ENCODE data around the gene MRPL45. TPM values are rescaled to one million over a fixed set of nuclear protein-coding genes. Genes with fewer than 3 reads are reported as not detected.

Gene MRPL45
- total and polyA plus RNA-seq, 2 of the 13 experiments (the other 11 are each of a cell fraction or from before 2014, with no cell fraction given): 89.5 to 157 TPM

DNA sequence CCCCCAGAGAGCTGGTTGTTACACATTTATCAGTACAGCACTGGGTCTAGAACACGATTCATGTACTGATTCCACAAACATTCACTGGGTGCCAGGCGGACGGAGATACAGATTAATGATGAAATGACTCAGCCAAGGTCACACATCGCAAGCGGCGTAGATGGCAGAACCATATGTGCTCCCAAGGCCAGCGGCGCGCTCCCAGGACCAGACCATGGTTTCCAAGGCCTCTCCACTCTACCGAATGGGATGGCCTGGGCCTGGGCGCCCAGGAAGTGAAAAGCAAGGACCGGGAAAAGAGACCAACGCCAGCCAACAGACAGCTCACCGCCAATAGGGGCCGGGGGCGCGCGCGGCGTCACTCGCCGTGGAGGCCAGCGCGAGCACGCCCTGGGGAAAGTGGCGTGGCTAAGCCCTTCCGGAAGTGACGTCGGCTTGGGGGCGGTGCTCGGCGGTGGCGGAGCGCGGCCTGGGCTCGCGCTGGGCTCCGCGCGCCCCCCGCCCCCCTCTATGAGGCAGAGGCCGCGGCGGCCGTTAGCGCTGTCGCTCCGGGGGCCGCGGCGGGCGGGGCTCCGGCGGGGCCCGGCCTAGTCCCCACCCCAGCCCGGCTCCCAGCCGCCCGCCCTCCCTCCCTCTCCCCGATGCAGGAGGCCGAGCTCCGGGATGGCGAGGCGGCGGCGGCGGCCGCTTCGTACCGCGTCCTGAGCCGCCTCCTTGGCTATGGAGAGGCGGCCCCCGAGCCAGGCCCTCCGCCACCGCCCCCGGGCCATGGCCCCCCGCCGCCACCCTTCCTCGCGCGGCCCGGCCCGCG, 54.6 kb downstream of the MRPL45 start, which contains the start of gene SOCS7 (continued):
- no peak for TF ChIP-seq SNAPC2 (CRISPR knock-in tag; IDR thresholded peaks at IDR 0.05)
- TF ChIP-seq KDM6A (CRISPR knock-in tag; IDR thresholded peaks at IDR 0.05; ENCODE audit: low read depth): peak; percentile 44; the same call in 1 of the 2 replicates
- TF ChIP-seq ADNP (CRISPR knock-in tag; IDR thresholded peaks at IDR 0.05): no peak
- no peak for TF ChIP-seq MTA3 (CRISPR knock-in tag; IDR thresholded peaks at IDR 0.05)
- no peak for TF ChIP-seq ZNF512 (CRISPR knock-in tag; IDR thresholded peaks at IDR 0.05)
- TF ChIP-seq ZNF543 (CRISPR knock-in tag; IDR thresholded peaks at IDR 0.05): 0 out of 2 replicates have a peak, but pooled peaks have one; percentile 61
- 0 out of 2 replicates have a peak, but pooled peaks have one; percentile 82 for TF ChIP-seq KDM3A (CRISPR knock-in tag; IDR thresholded peaks at IDR 0.05; ENCODE audit: low read depth)
- peak; percentile 98 for TF ChIP-seq POLR2G (IDR thresholded peaks at IDR 0.05; ENCODE audit: low read depth, low read length)
- no peak for TF ChIP-seq ZNF550 (CRISPR knock-in tag; IDR thresholded peaks at IDR 0.05; ENCODE audit: borderline replicate concordance)
- peak; percentile 96 for TF ChIP-seq ZBTB14 (CRISPR knock-in tag; IDR thresholded peaks at IDR 0.05)
- 0 out of 2 replicates have a peak, but pooled peaks have one; percentile 12 for TF ChIP-seq SNAPC4 (CRISPR knock-in tag; IDR thresholded peaks at IDR 0.05)
- TF ChIP-seq CBFB (CRISPR knock-in tag; IDR thresholded peaks at IDR 0.05): peak; percentile 55; the same call in 1 of the 2 replicates
- TF ChIP-seq ZNF547 (CRISPR knock-in tag; IDR thresholded peaks at IDR 0.05): no peak; the same call in 1 of the 2 replicates
- TF ChIP-seq ZIK1 (CRISPR knock-in tag; IDR thresholded peaks at IDR 0.05; ENCODE audit: borderline replicate concordance, low read depth): peak; percentile 81
- no peak; the same call in 1 of the 2 replicates for TF ChIP-seq ZC3H4 (CRISPR knock-in tag; IDR thresholded peaks at IDR 0.05; ENCODE audit: borderline replicate concordance)
- no peak for TF ChIP-seq ZEB1 (IDR thresholded peaks at IDR 0.05; ENCODE audit: insufficient replicate concordance, low read depth)
- TF ChIP-seq ZNF101 (CRISPR knock-in tag; IDR thresholded peaks at IDR 0.05; ENCODE audit: borderline replicate concordance, low read depth): no peak
- TF ChIP-seq ZSCAN20 (CRISPR knock-in tag; IDR thresholded peaks at IDR 0.05; ENCODE audit: borderline replicate concordance): no peak; the same call in 1 of the 2 replicates
- TF ChIP-seq RELA (CRISPR knock-in tag; IDR thresholded peaks at IDR 0.05): no peak
- TF ChIP-seq ZNF75D (CRISPR knock-in tag; IDR thresholded peaks at IDR 0.05; ENCODE audit: borderline replicate concordance): no peak
- TF ChIP-seq KMT2B (CRISPR knock-in tag; IDR thresholded peaks at IDR 0.05): peak; percentile 92
- peak; percentile 39; the same call in 1 of the 2 replicates for TF ChIP-seq KAT7 (CRISPR knock-in tag; IDR thresholded peaks at IDR 0.05; ENCODE audit: borderline replicate concordance)
- TF ChIP-seq ZMYM4 (CRISPR knock-in tag; IDR thresholded peaks at IDR 0.05): peak; percentile 90
